ENCODE measurements around the gene FGF12. TPM values are rescaled to one million over a fixed set of nuclear protein-coding genes. Genes with fewer than 3 reads are reported as not detected.
A peak's percentile ranks its signal among the peaks of the same experiment; 100 is the strongest.

FGF12 gene
- total and polyA plus RNA-seq, 11 donors = 21.8 to 420 (median 265) TPM

GRCh38 chr3:192417017-192417416 lies 310.3 kb downstream of the FGF12 start:
- no peak for DNase-seq
- intact Hi-C loops (cut with DNase I) = no loop called here
- ATAC-seq = no peak

GRCh38 chr3:192413461-192413860 lies 313.9 kb downstream of the FGF12 start:
- H3K9me3 ChIP-seq = no peaks in the 10 kb centered on the region
- whole genome bisulfite sequencing, 4 donors = 78 to 86% (median 83%) methylated on average over 2 of the region's 2 CpGs
- H3K36me3 ChIP-seq = no peaks in the 10 kb centered on the region
- DNase-seq (no peak), ATAC-seq (no peak)
- H3K27me3 ChIP-seq = peaks cover 0 to 20% (median 0%) of the 10 kb centered on the region in 9 donors
- no peak overlapping the region for H3K4me3 ChIP-seq
- H3K4me1 ChIP-seq = peaks cover 0 to 37% (median 6%) of the 10 kb centered on the region in 12 donors
- TF ChIP-seq POLR2A (IDR thresholded peaks at IDR 0.05) = no peak
- no peak for TF ChIP-seq CTCF (IDR thresholded peaks at IDR 0.05)
- intact Hi-C loops (cut with DNase I) = no loop called here
- no peak overlapping the region for H3K27ac ChIP-seq

More at GRCh38 chr3:192417017-192417416, 310.3 kb downstream of the FGF12 start:
- TF ChIP-seq CTCF (IDR thresholded peaks at IDR 0.05) = no peak
- no peak for TF ChIP-seq POLR2A (IDR thresholded peaks at IDR 0.05)
- no peaks in the 10 kb centered on the region for H3K36me3 ChIP-seq
- H3K4me3 ChIP-seq = no peak overlapping the region
- WGBS, 4 donors = 30 to 52% (median 38%) methylated on average over 2 of the region's 2 CpGs
- peaks cover 0 to 22% (median 6%) of the 10 kb centered on the region in 12 donors for H3K4me1 ChIP-seq
- no peak overlapping the region for H3K27ac ChIP-seq
- H3K9me3 ChIP-seq = no peaks in the 10 kb centered on the region
- H3K27me3 ChIP-seq = no peaks in the 10 kb centered on the region

GRCh38 chr3:192410684-192410960 lies 316.7 kb downstream of the FGF12 start:
- TF ChIP-seq POLR2A (IDR thresholded peaks at IDR 0.05) (no peak), CTCF (IDR thresholded peaks at IDR 0.05) (no peak)
- H3K36me3 ChIP-seq = no peaks in the 10 kb centered on the region
- peaks cover 0 to 32% (median 0%) of the 10 kb centered on the region in 9 donors for H3K27me3 ChIP-seq
- H3K4me1 ChIP-seq = peaks cover 0 to 40% (median 4%) of the 10 kb centered on the region in 12 donors
- H3K9me3 ChIP-seq = no peaks in the 10 kb centered on the region
- 69 to 76% (median 74%) methylated on average over 5 of the region's 5 CpGs for WGBS, 4 donors
- no peak for ATAC-seq
- peak overlapping the region in 1 of 12 donors; percentile 81 for H3K27ac ChIP-seq
- intact Hi-C loops (cut with DNase I) = no loop called here
- H3K4me3 ChIP-seq = peak overlapping the region in 2 of 12 donors; percentile 56 to 63
- no peak for DNase-seq

- peak overlapping the region; percentile 20 to 81 (median 66) for H3K27ac ChIP-seq
- ATAC-seq = peak in 3 of 4 donors; percentile 36 to 50 (median 36)
- peak; percentile 21 to 64 (median 31) for DNase-seq
- TF ChIP-seq POLR2A (IDR thresholded peaks at IDR 0.05) (no peak), CTCF (IDR thresholded peaks at IDR 0.05) (peak in 5 of 12 donors; percentile 5 to 21 (median 18))
- 16 to 45% (median 21%) methylated on average over 19 to 53 of the region's 53 CpGs for WGBS, 4 donors
- intact Hi-C loops (cut with DNase I) = no loop called here
- H3K9me3 ChIP-seq = no peaks in the 10 kb centered on the region
- no peaks in the 10 kb centered on the region for H3K36me3 ChIP-seq
- peaks cover 0 to 32% (median 0%) of the 10 kb centered on the region in 9 donors for H3K27me3 ChIP-seq
- H3K4me1 ChIP-seq = peaks cover 0 to 46% (median 6%) of the 10 kb centered on the region in 12 donors
- peak overlapping the region; percentile 41 to 75 (median 61) for H3K4me3 ChIP-seq
These were observed 317.3 kb downstream of the FGF12 start for GRCh38 chr3:192409838-192410683.
